Peyer's patch (tissue), 4 donors: ENCODE results near the gene CCDC88A.

Experiments
- CTCF ChIP-seq, 6 experiments: fragments of 450-650 bp in 4 of 6; fragments of 200-600 bp in 2 of 6; sonication (generic) in 1 of 6; IDR thresholded peaks; one replicate each; pipeline ENCODE4 v1.5.1; 2017 to 2019; ENCODE audit warnings: antibody characterized with exemption in 6 of 6, mild to moderate bottlenecking in 3 of 6, moderate library complexity in 1 of 6
- POLR2A ChIP-seq, 2 donors: fragments of 450-650 bp; IDR thresholded peaks; one replicate each; pipeline ENCODE4 v1.5.1; 2017; ENCODE audit warnings: antibody characterized with exemption in 2 of 2, mild to moderate bottlenecking in 2 of 2, moderate library complexity in 2 of 2

DNA sequence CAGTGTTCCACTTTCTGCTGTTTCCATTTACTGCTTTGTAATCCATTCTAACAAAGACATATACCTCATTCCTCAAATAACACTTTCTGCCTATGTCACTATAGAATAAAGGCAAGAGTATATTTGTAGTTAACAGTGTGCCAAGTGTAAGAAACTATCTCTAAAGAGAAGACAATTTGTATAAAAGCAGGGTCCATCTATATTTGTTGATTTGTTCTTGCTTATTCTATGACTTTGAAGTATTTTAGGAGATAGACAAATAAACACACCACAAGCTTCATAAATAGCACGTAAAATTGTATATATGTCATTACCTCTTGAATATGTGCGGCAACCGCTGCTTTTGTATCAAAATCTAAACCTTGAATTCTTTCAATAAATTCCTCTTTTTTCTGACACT, 56.0 kb downstream of the CCDC88A start:
- no peak for TF ChIP-seq CTCF (IDR thresholded peaks at IDR 0.05)
- TF ChIP-seq POLR2A (IDR thresholded peaks at IDR 0.05), result no peak
